M059J (cell line): Measurements from ENCODE around the gene DTD1. TPM values are rescaled to one million over a fixed set of nuclear protein-coding genes. Genes with fewer than 3 reads are reported as not detected.
A peak's percentile ranks its signal among the peaks of the same experiment; 100 is the strongest.

Source experiments
- DNase-seq: peaks from one replicate; pipeline ENCODE4 v3.0.0-alpha.2; 2012; ENCODE audit warnings: low read depth
- total RNA-seq: library from RNA; depleted of rRNA; stranded (reverse); fragments of >200 nt; shearing (Covaris generic); gene quantifications from 2 replicates; pipeline ENCODE4 v1.2.3, GENCODE V29; 2014

Gene DTD1
- total RNA-seq, 1 experiment from 2014 or later = 102 TPM

DNA sequence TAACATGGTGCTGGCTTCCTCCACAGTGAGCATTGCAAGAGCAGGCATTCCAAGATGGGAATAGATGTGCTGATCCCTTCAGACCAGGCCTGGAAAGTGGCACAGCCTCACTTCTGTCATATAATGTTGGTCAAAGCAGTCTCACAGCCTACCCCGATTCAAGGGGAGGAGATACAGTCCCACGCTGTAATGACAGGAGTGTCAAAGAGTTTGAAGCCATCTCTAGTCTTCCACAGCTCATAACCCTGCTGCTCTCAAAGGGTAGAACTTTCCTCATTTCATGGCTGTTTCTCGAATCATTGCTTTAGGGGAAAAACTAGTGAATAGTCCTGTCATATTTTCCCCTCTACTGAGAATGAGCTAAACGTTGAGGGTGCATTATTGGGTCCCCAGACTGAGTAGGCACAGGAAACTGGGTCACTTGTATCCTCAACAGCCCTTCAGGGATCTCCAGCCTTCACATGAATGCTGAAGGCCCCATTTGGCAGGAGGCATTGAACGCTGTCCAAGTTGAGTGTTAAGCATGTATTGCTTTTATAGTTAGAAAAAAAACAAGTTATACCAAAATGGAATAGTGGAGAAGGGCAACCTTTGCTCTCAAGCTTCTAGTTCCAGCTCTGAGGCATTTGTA, 27.3 kb downstream of the DTD1 start:
- DNase-seq = no peak

GRCh38 chr20:18621004-18621403, 33.1 kb downstream of the DTD1 start:
- DNase-seq = no peak

GRCh38 chr20:18623156-18623910, 35.5 kb downstream of the DTD1 start:
- DNase-seq = no peak

DNA sequence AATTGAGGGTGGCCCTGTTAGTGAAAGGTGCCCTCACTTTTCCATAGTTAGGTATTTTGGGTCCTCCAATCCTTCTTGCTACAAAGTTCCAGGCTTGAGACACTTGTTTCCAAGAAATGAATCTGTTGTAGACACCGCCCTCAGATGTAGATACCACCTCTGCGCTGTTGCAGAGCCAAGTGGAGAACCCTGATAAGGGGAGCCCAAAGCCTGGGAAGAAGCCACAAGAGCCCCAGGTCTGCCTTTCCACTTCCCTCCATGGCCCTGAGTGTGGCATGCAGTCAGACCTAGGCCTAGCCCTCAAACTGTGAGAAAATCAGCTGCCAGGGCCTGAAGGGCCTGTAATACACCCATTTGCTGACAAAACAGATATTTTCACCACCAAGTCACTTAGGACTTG, 37.1 kb downstream of the DTD1 start:
- no peak for DNase-seq

GRCh38 chr20:18625907-18626655, 38.2 kb downstream of the DTD1 start:
- no peak for DNase-seq

DNA sequence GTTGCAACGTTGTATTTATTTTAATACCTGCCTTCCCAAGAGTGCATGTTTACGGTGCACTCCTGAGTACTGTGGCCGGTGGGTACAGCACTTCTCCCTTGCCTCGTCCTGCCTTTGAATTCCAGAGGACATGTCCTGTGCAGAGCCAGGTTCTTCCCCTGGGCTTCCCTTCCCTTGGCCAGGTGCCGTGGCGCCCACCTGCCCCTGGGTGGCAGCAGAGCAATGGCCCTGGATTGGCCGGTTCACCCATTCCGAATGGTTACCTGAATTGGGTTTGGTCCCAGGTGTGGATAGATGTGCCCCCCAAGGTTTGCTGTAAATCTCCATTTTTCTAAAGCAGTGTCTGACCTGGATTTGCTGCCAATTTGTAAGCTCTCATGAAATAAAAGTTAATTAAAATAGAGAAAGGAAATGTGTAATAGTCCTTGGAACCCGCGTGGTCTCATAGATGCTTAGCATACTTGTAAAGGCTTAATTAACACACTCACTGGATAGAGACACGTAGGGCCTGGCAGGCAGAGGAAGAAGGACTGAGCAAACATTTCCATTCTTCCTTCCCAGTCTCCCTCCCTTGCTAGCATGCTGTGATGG, 40.6 kb downstream of the DTD1 start:
- DNase-seq = peak; percentile 9

GRCh38 chr20:18632196-18632789, 44.4 kb downstream of the DTD1 start:
- DNase-seq = peak; percentile 58

- DNase-seq = no peak
Measured at GRCh38 chr20:18633411-18633810, 45.6 kb downstream of the DTD1 start.

GRCh38 chr20:18634501-18634900, 46.6 kb downstream of the DTD1 start:
- DNase-seq = no peak

- DNase-seq = no peak
Measured at GRCh38 chr20:18635380-18635779, 47.5 kb downstream of the DTD1 start.

DNA sequence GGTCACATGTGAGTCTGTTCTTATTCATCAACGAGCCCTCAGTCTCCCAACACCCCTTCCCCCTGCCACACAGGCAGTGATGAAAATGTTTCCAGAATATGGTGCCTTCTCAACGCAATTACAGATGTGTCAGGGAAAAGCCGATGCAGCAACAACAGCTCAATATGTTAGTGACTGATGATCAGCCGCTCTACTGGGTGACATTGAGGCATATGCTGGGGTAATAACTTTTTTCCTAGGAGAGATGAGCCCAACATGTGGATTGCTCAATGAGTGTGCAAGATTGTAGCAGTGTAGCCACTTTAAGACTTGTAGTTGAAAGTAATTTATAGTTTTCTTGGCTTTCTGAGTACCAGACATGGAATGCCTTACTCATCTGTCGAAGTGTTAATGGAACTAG, 49.4 kb downstream of the DTD1 start:
- no peak for DNase-seq

DNA sequence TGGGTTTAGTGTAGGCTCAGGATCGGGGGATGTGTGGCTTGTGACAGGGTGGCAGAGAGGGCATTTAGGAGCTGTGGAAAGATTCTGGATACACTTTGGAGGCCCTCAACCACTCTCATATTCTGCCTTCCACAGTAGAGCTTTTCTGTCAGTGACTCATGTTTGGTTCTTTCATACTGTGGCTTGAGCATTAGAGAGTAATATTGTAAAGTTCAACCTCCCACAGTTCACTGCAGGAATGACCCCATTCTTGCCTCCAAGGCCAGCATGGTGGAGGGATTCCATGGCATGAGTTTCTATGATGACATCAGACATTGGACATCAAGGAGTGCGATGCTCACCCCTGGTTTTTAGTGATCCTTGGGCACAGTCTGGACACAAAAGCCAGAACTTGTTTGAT, 50.9 kb downstream of the DTD1 start:
- no peak for DNase-seq

DNA sequence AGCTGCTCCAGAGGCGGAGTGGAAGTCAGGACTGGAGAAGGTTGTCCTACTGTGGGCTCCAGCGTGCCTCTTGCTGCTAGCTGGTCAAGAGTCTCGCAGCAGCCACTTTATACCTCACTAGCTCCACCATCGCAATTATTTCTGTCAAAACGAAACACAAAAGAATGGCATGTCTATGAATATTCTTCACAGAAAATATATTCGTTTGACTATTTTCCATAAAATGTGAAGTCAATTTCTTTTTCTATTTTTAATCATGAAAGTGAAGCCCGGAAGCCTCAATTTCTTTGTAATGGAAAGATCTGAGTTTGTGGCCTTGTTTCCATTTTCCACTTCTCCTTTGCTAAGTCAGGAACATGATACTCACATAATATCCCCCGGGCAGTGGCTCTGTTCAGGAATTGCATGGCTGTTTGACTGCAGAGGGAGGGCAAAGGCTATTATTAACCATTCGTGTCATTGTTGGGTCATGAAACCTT, 51.7 kb downstream of the DTD1 start:
- DNase-seq = no peak

DNA sequence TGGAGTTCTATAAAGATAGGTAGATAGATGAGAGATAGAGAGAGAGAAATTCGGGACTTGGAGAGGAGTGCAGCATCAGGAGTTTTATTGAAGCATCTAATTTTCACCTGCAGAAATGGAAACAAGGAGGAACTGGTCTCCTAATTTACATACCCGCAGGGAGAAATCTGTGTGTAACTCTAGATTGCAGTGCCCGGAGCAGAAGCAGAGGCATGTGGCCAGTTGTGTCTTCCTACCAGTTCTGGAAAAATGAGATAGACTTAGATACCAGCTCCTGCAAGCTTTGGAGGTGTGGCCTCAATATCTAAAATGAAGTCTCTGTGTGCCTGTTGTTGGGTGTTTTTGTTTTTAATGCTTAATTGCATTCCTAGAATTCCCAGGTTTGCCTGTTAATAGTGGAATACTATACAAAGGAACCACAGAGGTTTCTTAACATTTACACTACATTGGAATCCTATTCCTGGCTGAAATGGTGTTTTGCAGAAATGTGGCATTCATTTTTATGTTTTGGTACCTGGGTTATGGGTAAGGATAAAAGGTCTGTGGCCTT, 57.4 kb downstream of the DTD1 start:
- no peak for DNase-seq

GRCh38 chr20:18645851-18646250, 58.0 kb downstream of the DTD1 start:
- DNase-seq = no peak

DNA sequence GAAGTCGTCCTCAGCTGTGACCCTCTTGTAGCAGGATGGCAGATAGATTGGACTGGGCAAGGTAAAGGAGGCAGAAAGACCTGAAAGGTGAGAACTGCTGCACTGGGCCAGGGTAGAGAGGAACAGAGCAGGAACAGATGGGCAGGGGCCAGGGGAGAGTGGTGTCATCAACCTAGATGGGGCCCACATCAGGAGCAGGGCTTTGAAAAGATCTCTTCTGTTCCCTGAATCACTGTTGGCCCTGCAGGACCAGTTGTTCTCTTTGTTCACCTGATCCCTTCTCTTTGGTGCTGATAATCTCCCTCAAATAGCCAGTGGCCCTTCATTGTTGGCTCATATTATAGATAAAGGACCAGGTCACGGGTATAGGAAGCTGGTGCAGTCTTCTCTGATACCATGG, 59.9 kb downstream of the DTD1 start:
- no peak for DNase-seq

DNA sequence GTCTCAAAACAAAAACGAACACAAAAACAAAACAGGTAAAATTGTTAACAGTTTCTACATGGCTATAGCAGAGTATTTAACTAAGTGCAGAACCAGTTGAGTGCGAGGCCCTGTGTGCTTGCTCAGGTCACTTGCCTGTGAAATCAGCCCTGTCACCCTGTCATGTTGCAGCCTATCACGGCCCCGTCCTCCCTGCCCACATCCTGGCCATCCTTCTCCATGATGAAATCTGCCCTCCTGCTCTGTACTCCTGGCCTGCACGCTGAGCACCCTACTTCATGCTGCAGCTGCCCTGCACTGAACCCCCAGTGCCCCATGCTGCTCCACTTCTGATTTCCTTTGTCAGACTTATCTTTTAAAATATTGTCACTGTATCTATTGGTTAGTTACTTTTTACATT, 62.4 kb downstream of the DTD1 start:
- DNase-seq = no peak

- no peak for DNase-seq
Measured at GRCh38 chr20:18653736-18654447, 66.0 kb downstream of the DTD1 start.

GRCh38 chr20:18654448-18654773, 66.6 kb downstream of the DTD1 start:
- no peak for DNase-seq

DNA sequence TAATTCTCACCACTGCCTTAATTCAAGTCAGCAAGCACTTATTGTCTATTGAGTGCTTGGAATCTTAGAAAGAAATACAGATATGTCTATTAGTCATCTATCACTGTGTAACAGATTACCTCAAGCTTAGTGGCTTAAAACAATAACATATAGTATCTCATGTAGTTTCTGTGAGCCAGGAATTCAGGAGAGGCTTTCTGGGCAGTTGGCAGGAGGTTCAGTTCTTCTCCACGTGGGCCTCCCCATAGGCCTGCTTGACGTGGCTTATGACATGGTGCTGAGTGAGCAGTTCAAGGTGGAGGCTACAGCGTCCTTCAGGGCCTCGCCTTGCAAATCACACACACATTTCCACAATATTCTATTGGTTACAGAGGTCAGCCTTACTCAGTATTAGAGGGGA, 69.7 kb downstream of the DTD1 start:
- no peak for DNase-seq
